Panc1 (cell line): ENCODE measurements around the gene LRRC10B.

Experiments used
- CTCF ChIP-seq: fragments of 450-650 bp; IDR thresholded peaks from 2 replicates; pipeline ENCODE4 v1.5.1; 2017; ENCODE audit warnings: mild to moderate bottlenecking
- POLR2AphosphoS5 ChIP-seq: IDR thresholded peaks from 2 replicates; pipeline ENCODE4 v1.6.1; 2012; ENCODE audit warnings: mild to moderate bottlenecking, low read depth, low read length, moderate library complexity
- REST ChIP-seq, 2 experiments: IDR thresholded peaks; 2 replicates each; pipeline ENCODE4 v1.6.1; 2011 to 2012; ENCODE audit warnings: low read depth in 2 of 2, control low read depth in 1 of 2, low read length in 1 of 2, mild to moderate bottlenecking in 1 of 2, moderate library complexity in 1 of 2; ENCODE audit not compliant: insufficient read depth in 1 of 2
- TCF7L2 ChIP-seq: IDR thresholded peaks from 2 replicates; pipeline ENCODE4 v1.6.1; 2011; ENCODE audit warnings: mild to moderate bottlenecking, low read depth, low read length, inconsistent platforms

- no peak for TF ChIP-seq CTCF
- TF ChIP-seq POLR2AphosphoS5, result no peak
- TF ChIP-seq REST (IDR thresholded peaks at IDR 0.05; ENCODE audit: insufficient read depth in 1 of 2, low read depth in 2 of 2, low read length in 1 of 2), result no peak
- TF ChIP-seq TCF7L2, result no peak
Observed at GRCh38 chr11:61487342-61488025, 21.1 kb upstream of the LRRC10B start.
